Bone marrow (tissue), 2 donors: ENCODE results near the gene RGS7.

Experiments
- DNase-seq, 2 donors: peaks; one replicate each; lab custom pipeline; 2025; lab: John Stamatoyannopoulos, UW

RGS7 gene

DNA sequence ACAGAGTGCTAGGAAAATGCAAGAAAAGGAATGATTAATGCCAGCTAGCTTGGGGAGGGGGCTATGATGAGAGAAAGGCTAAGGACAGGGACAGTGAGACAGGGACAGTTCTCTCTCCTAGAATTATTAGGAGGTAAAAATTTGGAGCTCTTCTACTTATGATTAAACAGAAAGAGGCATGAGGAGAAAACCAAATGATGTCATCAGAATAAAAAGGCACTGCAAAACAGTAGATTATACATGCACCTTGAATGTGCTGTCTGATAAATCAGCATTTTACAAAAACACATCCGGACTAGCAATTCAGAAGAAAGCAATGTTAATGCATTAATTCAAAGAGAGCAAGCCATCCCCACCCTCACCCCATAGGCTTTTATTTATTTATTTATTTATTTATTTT is 277.5 kb downstream of the RGS7 start:
- no peak for DNase-seq

- no peak for DNase-seq
Observed at GRCh38 chr1:241079047-241079446, 278.0 kb downstream of the RGS7 start.

- DNase-seq: no peak
Observed at GRCh38 chr1:241077386-241078147, 279.4 kb downstream of the RGS7 start.

DNA sequence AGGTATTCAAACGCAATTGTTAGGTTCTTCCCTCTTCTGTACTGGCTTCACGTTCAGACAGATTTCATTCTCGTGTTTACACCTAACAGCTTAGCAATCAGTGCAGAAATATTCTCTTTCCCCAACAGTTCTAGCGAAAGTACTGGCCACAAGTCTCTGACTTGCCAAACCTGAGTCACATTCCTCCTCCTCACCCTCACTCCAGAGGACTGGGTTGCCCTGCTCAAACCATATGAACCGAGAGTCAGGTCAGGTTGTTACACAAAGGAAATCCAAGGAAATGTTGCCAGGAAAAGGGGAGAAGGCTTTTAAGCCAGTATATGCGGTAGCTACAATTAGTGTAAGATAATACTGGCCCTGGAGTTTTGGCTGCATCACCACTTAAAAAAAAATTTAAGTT is 282.5 kb downstream of the RGS7 start:
- DNase-seq: no peak

GRCh38 chr1:241068359-241068758 is 288.6 kb downstream of the RGS7 start:
- no peak for DNase-seq

DNA sequence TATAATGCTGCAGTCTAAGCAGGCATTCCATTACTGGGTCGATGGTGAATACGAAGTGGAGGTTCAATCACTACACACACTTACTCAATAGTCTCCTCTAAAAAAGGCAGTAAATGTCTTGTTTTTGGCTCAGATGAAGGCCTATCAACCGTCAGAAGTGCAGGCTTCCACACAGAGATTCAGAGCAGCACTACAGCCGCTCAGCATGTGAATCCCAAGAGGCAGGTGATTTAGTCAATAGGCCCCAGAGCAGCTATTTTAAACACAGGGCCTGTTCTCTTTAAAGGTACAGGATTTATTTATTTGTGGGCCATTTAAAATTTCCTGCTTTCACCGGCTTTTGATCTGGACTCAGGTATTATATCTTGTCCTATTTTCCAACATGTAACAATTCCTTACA is 293.7 kb downstream of the RGS7 start:
- DNase-seq: no peak

- DNase-seq: no peak
Observed at GRCh38 chr1:241061062-241061461, 295.9 kb downstream of the RGS7 start.

DNA sequence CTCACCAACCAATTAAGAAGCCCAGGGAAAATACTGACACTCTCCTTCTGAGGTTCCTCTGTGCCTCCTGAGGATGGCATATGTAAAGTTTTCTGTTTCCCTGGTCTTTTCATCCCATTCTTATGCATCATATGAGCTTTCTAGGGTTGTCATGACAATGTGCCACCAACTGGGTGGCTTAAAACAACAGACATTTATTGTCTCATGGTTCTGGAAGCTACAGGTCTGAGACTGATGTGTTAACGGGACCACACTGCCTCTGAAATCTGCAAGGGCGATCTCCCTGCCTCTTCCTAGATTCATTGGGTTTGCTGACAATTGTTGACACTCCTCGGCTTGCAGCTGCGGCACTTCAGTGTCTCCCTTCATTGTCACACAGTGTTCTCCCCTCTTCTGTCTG is 308.4 kb downstream of the RGS7 start:
- DNase-seq: no peak

- DNase-seq: no peak
Observed at GRCh38 chr1:241045659-241046058, 311.3 kb downstream of the RGS7 start.

DNA sequence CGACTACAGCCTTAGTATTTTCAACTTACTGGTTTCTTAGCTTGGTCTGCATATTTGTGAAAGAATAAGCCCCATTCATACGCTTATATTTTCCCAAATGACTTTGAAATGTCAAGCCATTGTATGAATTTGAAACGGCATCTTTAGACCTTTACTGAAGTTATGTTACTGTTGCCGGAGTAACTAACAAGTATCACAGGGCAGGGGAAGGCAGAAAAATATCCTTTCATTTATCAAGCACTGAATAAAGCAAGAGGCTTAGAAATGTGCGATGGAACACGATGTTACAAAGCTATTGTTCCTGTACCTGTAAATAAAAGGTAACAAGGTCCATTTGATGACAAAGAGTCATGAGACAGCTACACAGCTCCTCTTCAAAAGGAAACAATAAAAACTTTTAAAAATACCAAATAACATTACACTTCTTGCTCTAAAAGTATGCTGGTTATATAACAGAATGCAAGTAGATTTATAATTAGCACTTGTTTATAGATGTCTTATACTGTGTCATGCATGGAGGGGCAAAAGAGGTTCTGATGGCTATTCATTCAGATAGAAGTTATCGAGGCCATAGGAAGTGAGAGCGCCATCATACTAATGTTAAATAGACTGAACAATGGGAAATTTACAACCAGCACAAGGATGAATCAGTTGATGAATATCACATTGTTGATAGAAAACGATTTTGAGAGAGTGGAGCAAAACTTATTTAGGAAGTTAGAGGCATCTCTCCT is 322.6 kb downstream of the RGS7 start:
- DNase-seq: no peak

- DNase-seq: no peak
Observed at GRCh38 chr1:241024834-241025233, 332.2 kb downstream of the RGS7 start.

GRCh38 chr1:241022366-241022765 is 334.6 kb downstream of the RGS7 start:
- DNase-seq: no peak

DNA sequence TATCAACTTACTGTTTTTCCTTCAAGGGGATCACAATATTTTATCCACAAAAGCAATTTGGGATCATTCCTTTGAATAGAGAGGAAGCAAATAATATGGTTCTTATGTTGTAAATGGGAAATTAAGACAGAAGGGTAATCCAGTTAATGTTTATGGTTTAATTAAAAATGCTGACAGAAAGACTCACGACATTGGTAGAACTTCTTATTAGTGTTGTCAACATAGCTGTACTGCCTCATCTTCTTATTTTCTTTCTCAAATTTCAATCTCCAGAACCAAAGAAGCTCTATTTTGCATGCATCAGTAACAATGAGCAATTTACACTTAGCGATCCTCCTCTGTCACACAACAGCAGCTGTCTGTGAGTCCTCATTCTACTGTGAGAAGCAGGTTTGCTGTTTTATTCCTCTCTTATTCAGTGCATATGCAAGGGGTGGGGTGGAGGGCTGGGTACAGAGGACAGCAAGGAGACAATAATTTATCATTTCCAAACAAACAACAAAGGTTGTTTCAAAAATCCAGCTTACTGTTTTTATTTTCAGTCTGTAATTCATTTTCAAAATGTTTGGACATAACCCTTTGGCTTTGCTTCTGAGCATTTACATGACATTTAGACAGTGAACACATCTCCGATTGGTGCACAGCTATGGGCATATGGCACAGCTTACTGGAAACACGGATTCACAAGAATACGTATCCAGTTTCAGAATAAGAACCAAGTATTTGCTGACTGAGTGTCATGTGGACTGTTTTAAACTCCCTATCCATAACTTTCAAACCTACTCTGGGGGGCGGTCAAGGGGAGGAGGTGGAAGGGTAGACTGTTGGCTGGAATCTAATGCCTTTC is 335.9 kb downstream of the RGS7 start:
- DNase-seq: no peak

- no peak for DNase-seq
Observed at GRCh38 chr1:241012708-241013340, 344.2 kb downstream of the RGS7 start.

GRCh38 chr1:241007668-241008067 is 349.3 kb downstream of the RGS7 start:
- no peak for DNase-seq

- no peak for DNase-seq
Observed at GRCh38 chr1:240999826-241000225, 357.2 kb downstream of the RGS7 start.

GRCh38 chr1:240998441-240999015 is 358.5 kb downstream of the RGS7 start:
- no peak for DNase-seq

DNA sequence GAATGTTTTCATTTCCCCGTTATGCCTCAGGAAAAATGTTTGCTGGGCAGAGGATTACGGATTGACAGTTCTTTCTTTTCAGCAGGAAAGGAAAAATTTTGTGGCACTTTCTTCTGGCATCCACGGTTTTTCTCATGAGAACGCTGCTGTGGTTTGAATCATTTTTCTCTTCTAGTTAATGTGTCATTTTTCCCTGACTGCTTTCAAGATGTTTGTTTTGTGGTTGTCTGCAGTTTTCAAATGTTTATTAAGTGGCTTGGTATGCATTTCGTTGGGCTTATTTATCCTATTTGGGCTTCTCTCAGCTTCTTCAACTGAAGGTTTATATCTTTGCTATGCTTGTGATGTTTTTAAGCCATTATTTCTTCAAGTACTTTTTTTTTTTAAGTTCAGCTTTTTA is 359.0 kb downstream of the RGS7 start:
- DNase-seq: no peak

DNA sequence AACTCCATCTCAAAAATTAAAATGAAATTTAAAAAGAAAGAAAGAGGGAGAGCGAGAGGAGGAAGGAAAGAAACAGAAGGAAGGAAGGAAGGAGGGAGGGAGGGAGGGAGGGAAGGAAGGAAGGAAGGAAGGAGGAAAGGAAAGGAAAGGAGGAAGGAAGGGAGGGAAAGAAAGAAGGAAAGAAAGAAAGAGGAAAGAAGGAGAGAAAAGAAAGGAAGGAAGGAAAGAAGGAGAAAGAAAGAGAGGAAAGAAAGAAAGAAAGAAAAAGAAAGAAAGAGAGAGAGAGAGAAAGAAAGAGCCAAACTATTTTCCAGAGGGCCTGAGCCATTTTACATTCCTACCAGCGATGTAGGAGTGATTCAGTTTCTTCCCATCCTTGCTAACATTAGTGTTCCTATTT is 364.0 kb downstream of the RGS7 start:
- DNase-seq: no peak

- DNase-seq: no peak
Observed at GRCh38 chr1:240991230-240991629, 365.8 kb downstream of the RGS7 start.

DNA sequence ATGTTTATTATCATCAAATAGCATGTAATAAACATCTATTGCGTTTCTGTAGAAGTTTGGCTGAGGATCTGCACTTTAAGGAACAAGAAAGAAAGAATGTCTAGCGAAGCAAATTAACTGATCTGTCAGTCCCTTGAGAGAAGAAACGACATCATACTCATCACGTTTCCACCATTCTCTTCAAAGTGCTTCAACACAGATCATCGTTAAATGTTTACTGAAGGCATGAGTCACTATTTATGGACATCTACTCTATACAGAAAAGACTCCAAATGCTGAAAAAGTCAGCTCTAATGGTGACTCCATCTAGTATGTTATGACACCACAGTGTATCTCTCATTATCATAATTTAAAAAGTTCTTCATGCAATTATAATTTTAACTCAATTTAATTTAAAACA is 369.1 kb downstream of the RGS7 start:
- DNase-seq: no peak

DNA sequence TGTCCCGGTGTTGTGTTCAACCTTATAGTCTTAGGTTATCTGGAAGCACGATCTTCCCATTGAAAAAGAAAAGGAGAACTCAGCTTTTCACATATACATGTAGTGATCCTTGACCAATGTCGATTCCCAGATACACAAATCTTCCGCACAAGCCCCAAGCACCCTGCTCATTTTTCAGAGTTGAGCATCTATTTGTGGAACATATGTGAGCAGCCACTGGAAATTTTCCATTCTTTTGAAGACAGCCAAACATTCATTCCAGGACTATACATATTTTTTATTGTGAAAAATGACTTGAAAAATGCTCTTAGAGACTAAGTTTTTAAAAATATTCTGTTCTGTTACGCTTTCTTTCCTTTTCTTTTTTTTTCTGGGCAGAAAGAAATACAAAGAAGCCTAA is 371.9 kb downstream of the RGS7 start:
- no peak for DNase-seq
